ENCODE data around the gene IQSEC1.

Gene IQSEC1

GRCh38 chr3:13114811-13115575 lies 41.8 kb upstream of the IQSEC1 start:
- no peak overlapping the region for H3K27ac ChIP-seq
- peaks cover 9% of the 10 kb centered on the region for H3K4me1 ChIP-seq
- TF ChIP-seq, protein P1, sequence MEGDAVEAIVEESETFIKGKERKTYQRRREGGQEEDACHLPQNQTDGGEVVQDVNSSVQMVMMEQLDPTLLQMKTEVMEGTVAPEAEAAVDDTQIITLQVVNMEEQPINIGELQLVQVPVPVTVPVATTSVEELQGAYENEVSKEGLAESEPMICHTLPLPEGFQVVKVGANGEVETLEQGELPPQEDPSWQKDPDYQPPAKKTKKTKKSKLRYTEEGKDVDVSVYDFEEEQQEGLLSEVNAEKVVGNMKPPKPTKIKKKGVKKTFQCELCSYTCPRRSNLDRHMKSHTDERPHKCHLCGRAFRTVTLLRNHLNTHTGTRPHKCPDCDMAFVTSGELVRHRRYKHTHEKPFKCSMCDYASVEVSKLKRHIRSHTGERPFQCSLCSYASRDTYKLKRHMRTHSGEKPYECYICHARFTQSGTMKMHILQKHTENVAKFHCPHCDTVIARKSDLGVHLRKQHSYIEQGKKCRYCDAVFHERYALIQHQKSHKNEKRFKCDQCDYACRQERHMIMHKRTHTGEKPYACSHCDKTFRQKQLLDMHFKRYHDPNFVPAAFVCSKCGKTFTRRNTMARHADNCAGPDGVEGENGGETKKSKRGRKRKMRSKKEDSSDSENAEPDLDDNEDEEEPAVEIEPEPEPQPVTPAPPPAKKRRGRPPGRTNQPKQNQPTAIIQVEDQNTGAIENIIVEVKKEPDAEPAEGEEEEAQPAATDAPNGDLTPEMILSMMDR (IDR thresholded peaks at IDR 0.05) = no peak
- H3K79me2 ChIP-seq = no peaks in the 10 kb centered on the region
- H3K4me2 ChIP-seq (ENCODE audit: low read length) = no peak overlapping the region
- H3K4me3 ChIP-seq (ENCODE audit: low read depth, low read length) = no peak overlapping the region
- no peaks in the 10 kb centered on the region for H3K27me3 ChIP-seq (ENCODE audit: control insufficient read depth, insufficient read depth, low read length)
- no peak overlapping the region for H3K9ac ChIP-seq
- no peaks in the 10 kb centered on the region for H3K9me3 ChIP-seq (ENCODE audit: control insufficient read depth, low read length)
- H3K36me3 ChIP-seq (ENCODE audit: control insufficient read depth, insufficient read depth, low read length) = no peaks in the 10 kb centered on the region
- H2AFZ ChIP-seq = no peak overlapping the region

DNA sequence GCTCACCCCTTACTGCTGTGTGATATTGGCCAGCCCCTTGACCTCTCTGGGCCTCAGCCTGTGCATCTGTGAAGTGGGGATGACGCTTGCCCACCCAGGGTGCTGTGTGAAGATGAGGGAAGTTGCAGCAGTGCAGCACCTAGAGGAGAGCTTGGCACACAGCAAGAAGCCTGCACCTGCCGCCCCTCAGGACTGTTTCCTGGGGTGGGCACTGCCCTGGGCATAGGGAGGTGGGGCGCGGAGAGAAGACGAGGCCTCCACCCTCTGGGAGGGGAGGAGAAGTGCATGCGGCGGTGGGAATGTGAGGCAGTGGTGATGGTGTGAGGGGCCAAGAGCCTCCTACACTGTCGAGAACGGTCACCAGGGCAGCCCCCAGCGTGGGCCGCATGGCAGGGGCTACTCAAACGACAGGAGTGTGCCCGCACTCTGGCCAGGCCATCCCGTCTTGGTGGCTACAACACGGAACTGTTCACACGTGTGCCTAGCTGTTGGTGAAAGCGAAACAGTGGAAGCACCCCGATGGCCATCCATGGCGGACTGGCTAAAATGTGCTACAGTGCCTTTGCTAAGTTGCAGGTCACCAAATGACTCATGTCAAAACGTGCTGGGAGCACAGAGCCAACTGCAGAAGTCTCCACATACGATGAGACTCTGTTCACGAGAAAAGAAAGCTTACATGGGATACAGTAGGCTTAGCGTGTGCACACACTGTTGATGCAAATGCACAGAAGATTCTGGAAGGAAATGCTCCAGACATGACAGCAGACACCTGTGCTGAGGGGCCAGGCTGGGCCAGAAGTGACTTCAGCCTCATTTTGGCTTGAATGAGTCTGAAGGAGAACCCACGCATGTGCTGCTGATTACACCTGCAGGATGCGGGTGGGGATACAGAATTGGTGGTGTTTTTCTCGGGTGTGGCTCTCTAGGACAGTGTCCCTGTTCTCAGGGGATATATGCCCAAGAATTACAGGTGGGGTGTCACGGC lies 40.4 kb upstream of the IQSEC1 start:
- H3K4me2 ChIP-seq (ENCODE audit: low read length) = no peak overlapping the region
- TF ChIP-seq, protein P1 (IDR thresholded peaks at IDR 0.05) = no peak
- no peak overlapping the region for H3K27ac ChIP-seq
- no peak overlapping the region for H3K4me3 ChIP-seq (ENCODE audit: low read depth, low read length)
- H3K79me2 ChIP-seq = no peaks in the 10 kb centered on the region
- no peaks in the 10 kb centered on the region for H3K9me3 ChIP-seq (ENCODE audit: control insufficient read depth, low read length)
- no peak overlapping the region for H2AFZ ChIP-seq
- H3K4me1 ChIP-seq = peaks cover 9% of the 10 kb centered on the region
- no peaks in the 10 kb centered on the region for H3K27me3 ChIP-seq (ENCODE audit: control insufficient read depth, insufficient read depth, low read length)
- H3K9ac ChIP-seq = no peak overlapping the region
- no peaks in the 10 kb centered on the region for H3K36me3 ChIP-seq (ENCODE audit: control insufficient read depth, insufficient read depth, low read length)

DNA sequence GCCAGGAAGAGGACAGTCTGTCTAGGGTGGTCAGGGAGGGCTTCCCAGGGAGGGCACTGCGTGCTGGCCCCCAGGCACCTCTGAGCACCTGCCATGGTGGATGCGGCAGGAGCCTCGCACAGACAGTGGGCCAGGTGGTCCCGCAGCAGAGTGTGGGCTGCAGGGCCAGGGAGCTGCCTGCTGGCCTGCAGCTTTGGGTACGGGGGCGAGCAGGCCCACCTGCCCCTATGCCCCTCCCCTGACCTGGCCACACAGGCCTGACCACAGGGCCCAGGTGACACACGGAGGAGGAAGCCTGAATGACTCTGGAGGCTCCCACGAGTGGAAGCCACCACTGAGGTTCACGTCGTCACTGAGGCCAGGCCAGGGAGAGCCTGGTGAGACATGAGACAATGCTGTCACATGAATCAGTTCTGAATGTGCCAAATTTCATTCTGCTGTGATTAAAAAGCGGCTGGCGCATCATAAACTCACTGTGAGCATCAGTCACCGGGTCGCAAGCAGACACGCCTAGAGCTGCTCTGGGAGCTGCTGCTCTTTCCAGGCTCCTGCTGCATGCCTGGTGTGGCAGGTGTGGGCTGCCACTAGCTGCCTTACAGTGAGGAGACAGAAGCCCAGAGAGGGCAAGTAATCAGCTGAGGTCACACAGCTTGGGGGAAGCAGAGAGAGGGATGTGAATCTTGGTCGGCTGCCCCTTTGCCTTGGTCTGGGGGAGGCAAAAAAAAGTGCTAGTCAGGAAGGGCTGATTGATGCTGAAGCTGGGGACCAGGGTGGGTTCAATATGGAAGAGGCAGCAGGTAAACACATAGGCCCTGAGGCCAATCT lies 39.5 kb upstream of the IQSEC1 start:
- no peak overlapping the region for H3K27ac ChIP-seq
- H3K79me2 ChIP-seq = no peaks in the 10 kb centered on the region
- TF ChIP-seq, protein P1 (IDR thresholded peaks at IDR 0.05) = no peak
- no peaks in the 10 kb centered on the region for H3K27me3 ChIP-seq (ENCODE audit: control insufficient read depth, insufficient read depth, low read length)
- no peak overlapping the region for H3K9ac ChIP-seq
- no peaks in the 10 kb centered on the region for H3K36me3 ChIP-seq (ENCODE audit: control insufficient read depth, insufficient read depth, low read length)
- H3K4me3 ChIP-seq (ENCODE audit: low read depth, low read length) = no peak overlapping the region
- no peak overlapping the region for H3K4me2 ChIP-seq (ENCODE audit: low read length)
- no peak overlapping the region for H2AFZ ChIP-seq
- peaks cover 9% of the 10 kb centered on the region for H3K4me1 ChIP-seq
- H3K9me3 ChIP-seq (ENCODE audit: control insufficient read depth, low read length) = no peaks in the 10 kb centered on the region

DNA sequence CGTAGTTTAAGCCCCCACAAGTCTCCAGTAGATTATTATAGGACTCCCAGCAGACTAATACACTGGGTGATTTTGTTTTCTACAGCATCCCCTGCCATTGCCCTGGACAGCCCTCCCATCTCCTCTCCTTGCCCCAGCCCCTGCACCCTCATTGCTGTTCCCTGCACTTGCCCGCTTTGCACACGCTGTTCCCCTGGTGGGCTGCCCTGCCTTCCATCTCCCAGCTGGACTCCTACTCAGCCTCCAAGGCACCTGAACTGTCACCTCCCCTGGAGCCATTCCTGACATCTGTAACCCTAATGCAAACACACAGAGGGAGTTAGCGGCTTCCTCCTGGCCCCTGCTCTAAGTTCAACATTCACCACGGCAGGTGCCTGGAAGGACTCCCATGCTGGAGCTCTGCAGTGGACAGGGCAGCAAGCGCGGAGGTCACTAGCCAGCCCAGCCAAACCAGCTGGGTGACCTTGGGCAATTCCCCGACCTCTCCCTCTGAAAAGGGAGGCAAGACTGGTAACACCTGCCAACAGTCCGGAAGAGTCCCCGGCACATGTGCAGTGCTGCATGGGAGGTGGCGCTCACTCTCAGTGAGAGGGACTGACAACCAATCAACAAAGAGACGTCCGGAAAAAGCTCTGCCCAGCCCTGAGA lies 38.8 kb upstream of the IQSEC1 start:
- H3K27ac ChIP-seq = peak overlapping the region; percentile 13

More for the DNA sequence above, 38.8 kb upstream of the IQSEC1 start:
- Histone ChIP-seq H3K79me2 (no peaks in the 10 kb centered on the region), H3K36me3 (ENCODE audit: control insufficient read depth, insufficient read depth, low read length) (no peaks in the 10 kb centered on the region), H3K4me2 (ENCODE audit: low read length) (peak overlapping the region; percentile 9), H2AFZ (no peak overlapping the region), H3K27me3 (ENCODE audit: control insufficient read depth, insufficient read depth, low read length) (no peaks in the 10 kb centered on the region), H3K4me3 (ENCODE audit: low read depth, low read length) (no peak overlapping the region), H3K4me1 (peaks cover 9% of the 10 kb centered on the region), H3K9ac (no peak overlapping the region), H3K9me3 (ENCODE audit: control insufficient read depth, low read length) (no peaks in the 10 kb centered on the region)
- TF ChIP-seq, protein P1 (IDR thresholded peaks at IDR 0.05) = no peak

Data from parathyroid adenoma (tissue), 2 donors.